ENCODE measurements around the gene AUTS2.

AUTS2 gene

GRCh38 chr7:69818636-69819332, 220.5 kb downstream of the AUTS2 start:
- DNase-seq (ENCODE audit: low spot score) = no peak

- no peak for DNase-seq (ENCODE audit: low spot score)
These were observed 221.0 kb downstream of the AUTS2 start for GRCh38 chr7:69819333-69819705.

GRCh38 chr7:69820479-69821192, 222.4 kb downstream of the AUTS2 start:
- DNase-seq (ENCODE audit: low spot score) = no peak

GRCh38 chr7:69822386-69822785, 224.1 kb downstream of the AUTS2 start:
- no peak for DNase-seq (ENCODE audit: low spot score)

GRCh38 chr7:69823151-69823744, 225.0 kb downstream of the AUTS2 start:
- DNase-seq (ENCODE audit: low spot score) = no peak

- DNase-seq (ENCODE audit: low spot score) = no peak
These were observed 227.1 kb downstream of the AUTS2 start for GRCh38 chr7:69825113-69825972.

- no peak for DNase-seq (ENCODE audit: low spot score)
These were observed 228.0 kb downstream of the AUTS2 start for GRCh38 chr7:69826283-69826682.

GRCh38 chr7:69827140-69827539, 228.9 kb downstream of the AUTS2 start:
- DNase-seq (ENCODE audit: low spot score) = no peak

GRCh38 chr7:69827558-69827957, 229.3 kb downstream of the AUTS2 start:
- no peak for DNase-seq (ENCODE audit: low spot score)

GRCh38 chr7:69832356-69832755, 234.1 kb downstream of the AUTS2 start:
- no peak for DNase-seq (ENCODE audit: low spot score)

GRCh38 chr7:69833964-69834363, 235.7 kb downstream of the AUTS2 start:
- DNase-seq (ENCODE audit: low spot score) = no peak

GRCh38 chr7:69836702-69837101, 238.4 kb downstream of the AUTS2 start:
- DNase-seq (ENCODE audit: low spot score) = no peak

GRCh38 chr7:69837387-69838068, 239.3 kb downstream of the AUTS2 start:
- DNase-seq (ENCODE audit: low spot score) = no peak

GRCh38 chr7:69839782-69840181, 241.5 kb downstream of the AUTS2 start:
- no peak for DNase-seq (ENCODE audit: low spot score)

GRCh38 chr7:69840248-69840647, 242.0 kb downstream of the AUTS2 start:
- no peak for DNase-seq (ENCODE audit: low spot score)

- DNase-seq (ENCODE audit: low spot score) = no peak
These were observed 245.4 kb downstream of the AUTS2 start for GRCh38 chr7:69843653-69844052.

GRCh38 chr7:69844264-69844868, 246.1 kb downstream of the AUTS2 start:
- DNase-seq (ENCODE audit: low spot score) = no peak

- no peak for DNase-seq (ENCODE audit: low spot score)
These were observed 247.6 kb downstream of the AUTS2 start for GRCh38 chr7:69845721-69846495.

- no peak for DNase-seq (ENCODE audit: low spot score)
These were observed 249.8 kb downstream of the AUTS2 start for GRCh38 chr7:69847921-69848612.

- no peak for DNase-seq (ENCODE audit: low spot score)
These were observed 251.0 kb downstream of the AUTS2 start for GRCh38 chr7:69849268-69849667.

Data from D341Med (cell line).